LNCaP clone FGC (cell line): ENCODE results near the gene RGS14.

Source experiments
- DNase-seq: peaks from one replicate; pipeline ENCODE4 v3.0.0-alpha.2; 2011; ENCODE audit warnings: low read depth
- H3K4me3 ChIP-seq: 2 replicates; pipeline ENCODE4 v1.5.1; 2011; ENCODE audit warnings: mild to moderate bottlenecking, low read depth, low read length, control low read depth
- TF ChIP-seq, protein P1 (sequence below): IDR thresholded peaks from 2 replicates; pipeline ENCODE4 v1.5.1; 2012; ENCODE audit warnings: mild to moderate bottlenecking; ENCODE audit not compliant: control insufficient read depth, insufficient read depth; ENCODE audit errors: extremely low read depth

The RGS14 gene

GRCh38 chr5:177351392-177352329 lies 6.1 kb upstream of the RGS14 start, which contains the start of gene LMAN2:
LMAN2 (minus strand) TSS chr5:177351668; CDS start chr5:177351647, 21 bp downstream.
- peak; percentile 89 for DNase-seq
- TF ChIP-seq, protein P1, sequence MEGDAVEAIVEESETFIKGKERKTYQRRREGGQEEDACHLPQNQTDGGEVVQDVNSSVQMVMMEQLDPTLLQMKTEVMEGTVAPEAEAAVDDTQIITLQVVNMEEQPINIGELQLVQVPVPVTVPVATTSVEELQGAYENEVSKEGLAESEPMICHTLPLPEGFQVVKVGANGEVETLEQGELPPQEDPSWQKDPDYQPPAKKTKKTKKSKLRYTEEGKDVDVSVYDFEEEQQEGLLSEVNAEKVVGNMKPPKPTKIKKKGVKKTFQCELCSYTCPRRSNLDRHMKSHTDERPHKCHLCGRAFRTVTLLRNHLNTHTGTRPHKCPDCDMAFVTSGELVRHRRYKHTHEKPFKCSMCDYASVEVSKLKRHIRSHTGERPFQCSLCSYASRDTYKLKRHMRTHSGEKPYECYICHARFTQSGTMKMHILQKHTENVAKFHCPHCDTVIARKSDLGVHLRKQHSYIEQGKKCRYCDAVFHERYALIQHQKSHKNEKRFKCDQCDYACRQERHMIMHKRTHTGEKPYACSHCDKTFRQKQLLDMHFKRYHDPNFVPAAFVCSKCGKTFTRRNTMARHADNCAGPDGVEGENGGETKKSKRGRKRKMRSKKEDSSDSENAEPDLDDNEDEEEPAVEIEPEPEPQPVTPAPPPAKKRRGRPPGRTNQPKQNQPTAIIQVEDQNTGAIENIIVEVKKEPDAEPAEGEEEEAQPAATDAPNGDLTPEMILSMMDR, result no peak
- H3K4me3 ChIP-seq, result peak within 1 kb of the TSS; percentile 95

DNA sequence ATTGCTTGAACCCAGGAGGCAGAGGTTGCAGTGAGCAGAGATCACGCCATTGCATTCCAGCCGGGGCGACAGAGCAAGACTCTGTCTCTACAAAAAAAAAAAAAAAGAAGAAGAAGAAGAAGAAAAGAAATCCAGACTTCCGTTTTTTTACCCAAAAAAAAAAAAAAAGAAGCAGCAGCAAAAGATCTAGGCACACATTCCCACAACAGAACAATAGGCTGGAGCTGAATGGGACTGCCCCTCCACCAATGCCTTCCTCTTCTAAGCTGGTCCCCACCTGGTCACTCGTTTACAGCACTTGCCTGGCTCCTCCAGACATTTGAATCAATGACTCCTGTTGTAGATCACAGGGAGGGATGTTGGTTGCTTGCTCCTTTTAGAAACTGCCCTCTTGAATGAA lies 4.6 kb upstream of the RGS14 start:
- no peak overlapping the region for H3K4me3 ChIP-seq
- TF ChIP-seq, protein P1, result no peak
- DNase-seq, result no peak

DNA sequence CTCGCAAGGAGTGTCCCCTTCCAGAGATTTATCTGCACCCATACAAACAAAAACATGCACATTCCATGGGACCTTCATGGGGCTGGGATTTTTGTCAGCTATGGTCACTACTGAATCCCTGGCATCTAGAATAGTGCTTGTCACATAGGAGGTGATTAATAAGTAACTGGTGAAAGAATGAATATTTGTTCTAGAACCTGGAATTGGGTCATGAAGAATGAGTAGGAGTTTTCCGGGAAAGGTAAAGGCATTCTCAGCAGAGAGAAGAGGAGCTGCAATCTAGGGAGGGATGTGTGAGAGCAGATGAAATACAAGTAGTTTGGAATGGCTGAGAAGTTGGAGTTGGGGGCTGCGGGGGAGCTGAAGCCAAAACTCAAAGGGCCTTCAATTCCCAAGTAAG lies 3.5 kb upstream of the RGS14 start:
- no peak overlapping the region for H3K4me3 ChIP-seq
- TF ChIP-seq, protein P1, result no peak

DNA sequence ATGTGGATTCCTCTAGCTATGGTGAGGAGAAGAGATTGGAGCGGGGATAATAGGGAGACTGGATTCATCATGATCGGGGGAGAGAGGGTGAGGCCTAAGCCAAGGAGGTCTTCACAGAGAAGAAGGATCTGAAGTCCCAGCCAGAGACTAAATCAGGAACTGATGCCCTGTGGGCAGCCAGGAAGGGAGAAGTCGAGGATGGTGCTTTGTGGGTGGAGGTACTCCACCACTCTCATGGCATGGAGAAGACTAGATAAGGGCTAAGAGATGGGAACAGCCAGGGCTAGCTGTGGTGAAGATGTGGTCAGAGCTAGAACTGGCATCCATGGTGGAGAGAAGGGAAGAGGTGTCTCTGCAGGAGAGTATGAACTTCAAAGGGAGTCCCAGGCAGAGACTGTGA lies 3.0 kb upstream of the RGS14 start:
- TF ChIP-seq, protein P1, result no peak
- no peak overlapping the region for H3K4me3 ChIP-seq
- no peak for DNase-seq

More for the DNA sequence above, 3.5 kb upstream of the RGS14 start:
- no peak for DNase-seq

GRCh38 chr5:177355162-177355867 lies 2.4 kb upstream of the RGS14 start:
- DNase-seq, result no peak
- TF ChIP-seq, protein P1, result no peak
- H3K4me3 ChIP-seq, result no peak overlapping the region

GRCh38 chr5:177355868-177356168 lies 1.9 kb upstream of the RGS14 start:
- DNase-seq, result no peak
- no peak overlapping the region for H3K4me3 ChIP-seq
- TF ChIP-seq, protein P1, result no peak

DNA sequence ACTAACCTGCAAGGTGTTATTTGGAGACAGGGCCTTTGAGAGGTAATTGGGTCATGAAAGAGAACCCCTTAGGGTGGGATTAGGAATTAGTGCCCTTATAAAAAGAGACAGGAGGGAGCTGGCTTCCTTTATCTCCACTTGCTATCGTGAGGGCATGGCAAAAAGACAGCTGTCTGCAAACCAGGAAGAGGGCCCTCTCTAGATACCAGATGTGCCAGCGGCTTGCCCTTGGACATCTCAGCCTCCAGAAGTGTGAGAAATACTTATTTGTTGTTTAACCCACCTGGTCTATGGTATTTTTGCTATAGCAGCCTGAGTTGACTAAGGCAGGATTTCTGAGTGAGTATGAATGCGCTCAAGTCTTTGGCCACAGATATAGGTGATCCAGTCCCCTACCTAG lies 978 bp upstream of the RGS14 start:
- TF ChIP-seq, protein P1, result no peak
- no peak overlapping the region for H3K4me3 ChIP-seq
- DNase-seq, result no peak
